GM18499 (cell line): ENCODE measurements around the gene PCSK5.

Experiments used
- ATAC-seq: cut with Tn5 transposase; IDR thresholded peaks from one replicate; pipeline ENCODE4 v1.9.1; 2021; ENCODE audit warnings: moderate number of reproducible peaks; ENCODE audit not compliant: insufficient read depth, unreplicated experiment

The PCSK5 gene

GRCh38 chr9:76366275-76366674, 475.8 kb downstream of the PCSK5 start:
- ATAC-seq = no peak

DNA sequence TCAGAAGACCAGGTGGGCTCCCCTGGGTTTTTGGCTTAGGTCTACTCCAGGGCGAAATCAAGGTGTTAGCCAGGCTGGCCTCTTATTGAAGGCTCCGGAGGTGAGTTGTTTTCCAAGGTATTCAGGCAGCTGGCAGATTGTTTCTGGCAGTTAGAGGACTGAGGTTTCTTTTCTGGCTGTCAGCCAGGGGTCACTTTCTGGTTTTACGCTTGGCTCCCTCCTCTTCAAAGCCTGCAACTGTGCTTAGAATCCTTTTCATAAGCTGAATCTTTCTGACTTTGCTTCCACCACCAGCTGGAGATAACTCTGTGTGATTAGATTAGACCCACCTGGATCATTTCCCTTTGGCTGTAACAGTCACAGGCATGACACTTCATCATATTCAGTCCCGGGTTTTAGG, 479.1 kb downstream of the PCSK5 start:
- ATAC-seq = no peak

DNA sequence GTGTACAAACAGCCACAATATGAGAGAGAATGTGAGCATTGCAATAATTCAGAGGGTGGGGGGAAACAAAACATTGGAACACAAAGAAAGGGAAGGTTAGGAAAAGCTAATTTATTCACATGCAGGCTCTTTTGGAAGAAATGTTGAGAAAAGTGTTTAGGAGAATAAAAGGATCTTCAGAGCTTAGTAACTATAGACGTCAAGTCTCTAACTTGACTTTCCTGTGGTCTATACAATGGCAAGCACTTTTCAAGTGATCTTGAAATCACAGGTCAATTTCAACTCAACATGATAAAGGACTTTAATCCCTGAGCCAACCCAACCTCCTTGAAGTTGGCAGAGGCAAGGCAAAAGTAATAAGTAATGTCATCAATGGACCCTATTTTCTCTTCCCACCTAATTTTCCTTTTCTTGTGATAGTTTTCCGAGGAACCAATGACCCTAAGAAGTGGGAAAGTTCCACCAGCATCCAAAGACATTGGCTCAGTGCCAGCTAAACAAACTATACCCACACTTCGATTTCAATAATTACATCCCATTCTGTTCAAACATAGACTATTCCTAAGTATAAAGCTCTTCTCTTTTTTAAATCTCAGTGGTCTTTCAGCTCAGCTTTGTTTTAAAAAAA, 480.0 kb downstream of the PCSK5 start:
- no peak for ATAC-seq

DNA sequence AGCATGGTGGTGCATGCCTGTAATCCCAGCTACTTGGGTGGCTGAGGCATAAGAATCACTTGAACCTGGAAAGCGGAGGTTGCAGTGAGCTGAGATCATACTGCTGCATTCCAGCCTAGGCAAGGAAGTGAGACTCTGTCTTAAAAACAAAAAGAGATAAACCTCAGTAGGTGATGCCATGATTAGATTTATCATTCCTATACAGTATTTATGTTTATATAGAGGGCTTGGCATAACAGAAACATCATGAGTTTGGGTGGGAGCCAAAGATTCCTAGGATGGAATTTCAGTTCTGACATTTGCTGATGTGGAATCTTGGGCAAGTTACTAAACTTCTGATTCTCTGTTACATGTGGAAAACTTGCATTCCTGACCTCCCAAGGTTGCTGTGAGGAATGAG, 481.4 kb downstream of the PCSK5 start:
- no peak for ATAC-seq

- no peak for ATAC-seq
These were observed 481.9 kb downstream of the PCSK5 start for GRCh38 chr9:76372336-76372735.

- ATAC-seq = no peak
These were observed 482.8 kb downstream of the PCSK5 start for GRCh38 chr9:76373173-76373783.

GRCh38 chr9:76373784-76374474, 483.5 kb downstream of the PCSK5 start:
- no peak for ATAC-seq

DNA sequence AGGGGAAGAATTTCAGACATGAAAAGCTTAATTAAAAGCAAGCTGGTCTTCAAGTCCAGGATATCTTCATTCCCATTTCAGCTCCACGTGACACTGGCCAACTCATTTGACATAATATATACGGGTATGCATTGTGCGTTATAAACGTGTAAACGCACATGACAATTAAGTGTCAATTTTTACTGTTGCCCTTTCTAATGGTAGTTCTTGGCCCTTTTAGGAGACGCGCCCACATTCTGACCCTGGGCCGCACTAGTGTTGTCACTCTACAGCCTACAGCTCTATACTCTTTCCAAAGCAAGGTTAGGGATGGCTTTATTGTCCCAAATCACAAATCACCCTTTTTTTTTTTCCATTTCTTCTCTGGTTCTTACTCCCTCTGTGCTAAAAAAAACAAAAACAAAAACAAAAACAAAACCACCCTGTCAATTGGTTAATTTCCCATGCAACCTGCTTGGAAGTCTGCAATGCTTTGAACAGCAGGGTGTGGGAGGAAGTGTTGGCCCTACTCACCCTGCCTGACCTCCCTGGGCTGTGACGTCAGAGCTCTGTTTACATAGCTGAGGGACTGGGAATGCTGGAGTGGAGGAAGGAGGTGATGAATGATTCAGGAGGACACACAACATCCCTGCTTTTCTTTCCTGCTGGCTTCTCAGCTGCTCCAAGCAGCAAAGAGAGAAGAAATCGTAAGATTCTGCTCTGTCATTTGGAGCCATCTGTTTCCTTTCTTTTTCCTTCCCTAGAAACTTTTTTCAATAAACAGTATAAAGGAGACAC, 484.5 kb downstream of the PCSK5 start:
- no peak for ATAC-seq

GRCh38 chr9:76377791-76378190, 487.3 kb downstream of the PCSK5 start:
- no peak for ATAC-seq

DNA sequence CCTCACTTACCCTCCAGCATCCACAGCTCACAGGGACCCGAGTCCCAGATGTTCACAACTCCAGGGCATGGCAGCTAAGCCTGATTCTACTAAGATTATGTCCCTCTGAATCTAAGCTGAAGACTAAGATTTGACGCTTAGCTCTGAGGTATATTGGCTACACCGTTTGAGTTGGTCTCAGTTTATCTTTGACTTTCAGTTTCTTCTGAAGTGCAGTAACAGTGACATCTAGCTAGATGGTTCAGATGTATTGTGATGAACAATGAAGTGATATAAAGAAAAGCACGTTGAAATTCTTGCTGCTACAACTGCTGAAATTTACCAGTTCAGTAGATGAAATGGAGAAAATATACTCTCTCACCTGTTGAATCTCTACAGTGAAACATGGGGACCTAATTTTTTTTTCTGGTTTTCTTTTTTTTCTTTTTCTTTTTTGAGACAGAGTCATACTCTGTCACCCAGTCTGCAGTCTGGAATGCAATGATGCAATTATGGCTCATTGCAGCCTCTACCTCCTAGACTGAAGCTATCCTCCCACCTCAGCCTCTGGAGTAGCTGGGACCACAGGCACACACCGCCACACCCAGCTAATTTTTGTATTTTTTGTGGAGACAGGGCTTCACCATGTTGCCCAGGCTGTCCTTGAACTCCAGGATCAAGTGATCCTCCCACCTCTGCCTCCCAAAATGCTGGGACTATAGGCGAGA, 488.0 kb downstream of the PCSK5 start:
- ATAC-seq = no peak

- no peak for ATAC-seq
These were observed 489.0 kb downstream of the PCSK5 start for GRCh38 chr9:76379494-76379893.

GRCh38 chr9:76390656-76391055, 500.2 kb downstream of the PCSK5 start:
- ATAC-seq = no peak

- peak; percentile 61 for ATAC-seq
These were observed 503.9 kb downstream of the PCSK5 start, which contains the start of gene RFK for GRCh38 chr9:76394195-76394959. Gene RFK (minus strand): TSS chr9:76394426. CDS start chr9:76394171, 255 bp downstream.

- peak; percentile 42 for ATAC-seq
These were observed 504.4 kb downstream of the PCSK5 start for GRCh38 chr9:76394960-76395252.

DNA sequence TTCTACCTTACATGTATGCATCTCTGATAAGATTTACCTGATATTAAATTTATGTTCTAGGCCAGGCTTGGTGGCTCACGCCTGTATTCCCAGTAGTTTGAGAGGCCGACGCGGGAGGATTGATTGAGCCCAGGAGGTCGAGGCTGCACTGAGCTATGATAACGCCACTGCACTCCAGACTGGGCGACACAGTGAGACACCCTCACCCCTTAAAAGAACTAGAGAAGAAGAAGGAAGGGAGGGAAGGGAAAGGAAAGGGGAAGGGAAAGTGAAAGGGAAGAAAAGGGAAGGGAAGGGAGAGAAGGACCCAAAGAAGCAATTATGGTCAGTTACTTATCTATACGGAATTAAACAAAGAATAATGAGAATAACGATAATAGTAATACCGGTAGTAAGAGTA, 504.9 kb downstream of the PCSK5 start:
- no peak for ATAC-seq

DNA sequence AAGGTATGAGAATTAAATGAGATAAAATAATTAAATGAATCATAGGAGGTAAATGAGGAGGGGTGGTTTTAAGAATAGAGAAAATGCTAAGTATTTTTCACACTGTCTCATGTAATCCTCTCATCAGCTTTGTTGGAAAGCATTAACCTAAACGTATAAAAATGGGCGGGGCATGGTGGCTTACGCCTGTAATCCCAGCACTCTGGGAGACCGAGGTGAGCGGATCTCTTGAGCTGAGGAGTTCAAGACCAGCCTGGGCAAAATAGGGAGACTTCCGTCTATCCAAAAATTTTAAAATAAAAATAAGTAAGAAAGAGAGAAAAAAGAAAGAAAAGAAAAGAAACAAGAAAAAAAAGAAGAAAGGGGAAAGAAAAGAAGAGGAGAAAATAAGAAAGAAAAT, 505.7 kb downstream of the PCSK5 start:
- no peak for ATAC-seq

- ATAC-seq = no peak
These were observed 506.1 kb downstream of the PCSK5 start for GRCh38 chr9:76396597-76396996.

DNA sequence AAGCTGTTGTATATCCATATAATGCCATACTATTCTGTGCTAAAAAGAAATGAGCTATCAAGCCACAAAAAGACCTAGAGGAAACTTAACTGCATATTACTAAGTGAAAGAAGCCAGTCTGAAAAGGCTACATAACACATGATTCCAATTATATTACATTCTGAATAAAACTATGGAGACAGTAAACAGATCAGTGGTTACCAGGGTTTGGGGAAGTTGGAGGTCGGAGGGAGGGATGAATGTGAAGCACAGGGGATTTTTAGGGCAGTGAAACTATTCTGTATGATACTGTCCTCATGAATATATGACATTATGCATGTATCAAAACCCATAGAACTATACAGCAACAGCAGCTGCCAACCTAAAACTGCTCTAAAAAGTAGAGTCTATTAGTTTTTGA, 509.4 kb downstream of the PCSK5 start:
- ATAC-seq = no peak

- ATAC-seq = no peak
These were observed 510.1 kb downstream of the PCSK5 start for GRCh38 chr9:76400534-76401096.
